Activated CD8-positive, alpha-beta T cell treated with anti-CD3 and anti-CD28 coated beads, Interleukin-2, amount 10 ng/mL, durations not matched to agents 7 days and 5 days (primary cell): ENCODE results near the gene MAP4K2. TPM values are rescaled to one million over a fixed set of nuclear protein-coding genes. Genes with fewer than 3 reads are reported as not detected.

Source experiments
- ATAC-seq: fragments of 150-1000 bp; cut with Tn5 transposase; one replicate; pipeline ENCODE4 v1.10.0; 2021; ENCODE audit warnings: moderate library complexity
- CTCF ChIA-PET: fragments of 350-600 bp; sonication (Branson Sonifier 250); formaldehyde crosslinking; loops from one replicate; lab custom pipeline; 2021; ENCODE audit warnings: antibody characterized with exemption; lab: Charles Lee
- POLR2A ChIA-PET: fragments of 350-600 bp; sonication (Branson Sonifier 250); formaldehyde crosslinking; loops from one replicate; lab custom pipeline; 2021; ENCODE audit warnings: antibody characterized with exemption; lab: Charles Lee
- DNase-seq: peaks from one replicate; pipeline ENCODE4 v3.0.0-alpha.2; 2020
- H3K27ac Mint-ChIP-seq: one replicate; pipeline ENCODE4 v1.8.0; 2021; ENCODE audit warnings: mild to moderate bottlenecking, mixed read lengths
- H3K27me3 Mint-ChIP-seq: one replicate; pipeline ENCODE4 v1.8.0; 2021; ENCODE audit warnings: low read depth, mixed read lengths
- H3K36me3 Mint-ChIP-seq: one replicate; pipeline ENCODE4 v1.8.0; 2021; ENCODE audit warnings: low read depth, mixed read lengths
- H3K4me1 Mint-ChIP-seq: one replicate; pipeline ENCODE4 v1.8.0; 2021; ENCODE audit warnings: low read depth, mixed read lengths
- H3K4me3 Mint-ChIP-seq: one replicate; pipeline ENCODE4 v1.8.0; 2021; ENCODE audit warnings: mild to moderate bottlenecking, mixed read lengths
- H3K9me3 Mint-ChIP-seq: one replicate; pipeline ENCODE4 v1.8.0; 2022; ENCODE audit warnings: mixed read lengths; ENCODE audit not compliant: insufficient read depth
- total RNA-seq, 2 experiments: library from RNA; stranded (reverse); gene quantifications; one replicate each; pipeline ENCODE4 v1.2.3, GENCODE V29; 2021

The MAP4K2 gene
- total RNA-seq, 2 experiments from 2014 or later = 84.2 to 90.2 TPM

DNA sequence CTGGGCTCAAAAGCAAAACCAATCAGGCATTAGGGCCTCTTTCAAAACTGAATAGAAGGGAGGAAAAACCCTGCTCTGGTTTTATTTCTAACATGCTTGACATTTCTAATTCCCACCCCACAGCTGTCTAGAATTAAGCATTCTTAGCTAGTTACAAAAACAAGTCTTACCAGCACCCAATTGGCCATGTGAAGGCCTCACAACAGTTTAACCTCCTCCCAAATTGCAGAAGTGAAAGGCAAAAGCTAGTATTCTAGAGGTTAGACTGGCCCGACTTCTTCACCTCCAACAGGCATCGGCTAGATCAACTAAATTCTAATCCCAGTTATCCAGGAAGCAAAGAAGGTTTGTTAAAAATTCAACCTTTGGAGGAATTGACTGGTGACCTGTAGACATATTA is 31.2 kb downstream of the MAP4K2 start:
- no peak for ATAC-seq
- Mint-ChIP-seq H3K9me3 (no peaks in the 10 kb centered on the region), H3K4me3 (peak overlapping the region; percentile 44), H3K27ac (peak overlapping the region; percentile 66), H3K27me3 (no peaks in the 10 kb centered on the region), H3K36me3 (peaks cover 98% of the 10 kb centered on the region), H3K4me1 (peaks cover 94% of the 10 kb centered on the region)
- POLR2A ChIA-PET = interaction anchor here (1.3 to 2.0 kb wide), 2 partner anchors 28 to 88 kb away, joined by 3 to 16 read pairs; partner anchors contain the start of gene RASGRP2
- DNase-seq = no peak
- CTCF ChIA-PET = interaction anchor here (1.1 to 12.2 kb wide), 6 partner anchors 8 to 83 kb away, joined by 3 to 149 read pairs (median 4); partner anchors contain the start of gene RASGRP2

DNA sequence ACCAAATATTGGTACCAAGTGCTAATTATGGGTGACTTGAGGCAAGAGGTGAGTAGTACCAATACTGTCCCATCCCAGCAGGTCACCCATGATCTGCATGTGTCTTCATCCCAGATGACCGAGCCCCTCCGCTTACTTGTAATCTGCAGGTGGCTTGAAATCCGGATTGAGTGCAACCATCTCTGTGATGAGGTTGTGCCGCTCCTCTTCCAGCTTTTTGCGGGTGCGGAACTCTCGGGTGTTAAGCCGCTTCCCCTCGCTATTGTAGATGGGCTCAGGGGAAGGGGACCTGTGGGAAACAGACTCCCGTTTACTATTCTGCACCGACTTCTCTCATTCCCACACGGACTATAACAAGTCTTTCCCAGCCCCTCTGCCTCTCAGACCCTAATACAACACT is 32.9 kb downstream of the MAP4K2 start:
- ChIA-PET CTCF (interaction anchor here (0.7 to 12.2 kb wide), 3 partner anchors 9 to 81 kb away, joined by 4 to 149 read pairs (median 6); partner anchors contain the start of gene RASGRP2), POLR2A (interaction anchor here (0.6 to 1.0 kb wide), 3 partner anchors 8 to 81 kb away, joined by 3 to 4 read pairs (median 4); partner anchors contain the start of gene SF1)
- H3K27me3 Mint-ChIP-seq = no peaks in the 10 kb centered on the region
- H3K27ac Mint-ChIP-seq = no peak overlapping the region
- DNase-seq (no peak), ATAC-seq (no peak)
- peaks cover 93% of the 10 kb centered on the region for H3K36me3 Mint-ChIP-seq
- peaks cover 88% of the 10 kb centered on the region for H3K4me1 Mint-ChIP-seq
- H3K4me3 Mint-ChIP-seq = no peak overlapping the region
- H3K9me3 Mint-ChIP-seq = no peaks in the 10 kb centered on the region

DNA sequence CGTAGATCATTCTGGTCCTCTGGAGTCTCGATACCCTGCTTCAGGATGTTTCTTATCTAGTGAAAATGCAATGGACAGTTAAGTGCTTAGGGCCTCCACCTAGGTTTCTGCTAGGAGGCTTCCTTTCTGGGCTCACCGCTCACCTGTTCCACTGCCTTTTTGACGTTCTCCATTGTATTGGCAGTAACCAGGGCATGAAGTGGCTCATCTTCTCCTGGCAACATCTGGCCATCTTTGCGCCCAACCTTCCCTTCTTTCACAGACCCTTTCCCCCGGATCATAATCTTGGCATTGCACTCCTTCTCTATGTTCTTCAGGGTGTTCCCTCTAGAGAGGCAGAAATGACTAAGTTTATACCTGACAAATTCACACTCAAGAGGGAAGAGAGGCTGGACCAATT is 33.7 kb downstream of the MAP4K2 start:
- no peaks in the 10 kb centered on the region for H3K27me3 Mint-ChIP-seq
- DNase-seq = no peak
- POLR2A ChIA-PET = interaction anchor here (1.0 kb wide), 1 partner anchor 9 kb away, joined by 4 read pairs; the partner anchor contains the start of gene SF1
- H3K27ac Mint-ChIP-seq = peak overlapping the region; percentile 3
- peaks cover 93% of the 10 kb centered on the region for H3K36me3 Mint-ChIP-seq
- no peak overlapping the region for H3K4me3 Mint-ChIP-seq
- no peaks in the 10 kb centered on the region for H3K9me3 Mint-ChIP-seq
- peaks cover 88% of the 10 kb centered on the region for H3K4me1 Mint-ChIP-seq
- no peak for ATAC-seq
- CTCF ChIA-PET = interaction anchor here (2.6 to 12.2 kb wide), 2 partner anchors 7 to 24 kb away, joined by 20 to 149 read pairs; partner anchors contain the start of gene RASGRP2

DNA sequence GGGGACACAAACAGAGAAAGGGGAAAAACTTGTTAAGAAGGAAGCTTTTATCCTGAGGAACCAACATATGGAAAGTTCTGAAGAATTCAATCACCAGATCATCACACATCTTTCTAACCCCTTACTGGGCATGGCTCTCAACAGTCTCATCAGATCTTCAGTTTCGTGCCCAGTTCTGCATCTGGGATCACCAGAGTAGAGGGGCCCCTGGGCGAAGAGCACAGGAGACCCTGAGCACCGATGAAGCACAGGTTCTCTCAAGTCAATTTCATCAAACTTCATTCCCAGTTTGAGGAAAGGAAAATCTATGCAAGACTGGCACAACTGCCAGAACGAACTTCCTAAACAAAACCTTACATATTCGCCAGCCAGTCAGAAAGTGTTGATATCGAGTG is 34.7 kb downstream of the MAP4K2 start:
- CTCF ChIA-PET = interaction anchor here (1.2 to 12.2 kb wide), 5 partner anchors 8 to 23 kb away, joined by 3 to 149 read pairs (median 9); partner anchors contain the start of gene RASGRP2
- POLR2A ChIA-PET = interaction anchor here (0.8 to 1.6 kb wide), 3 partner anchors 9 to 26 kb away, joined by 3 to 9 read pairs (median 5); partner anchors contain the start of gene RASGRP2
- peak overlapping the region; percentile 83 for H3K27ac Mint-ChIP-seq

DNA sequence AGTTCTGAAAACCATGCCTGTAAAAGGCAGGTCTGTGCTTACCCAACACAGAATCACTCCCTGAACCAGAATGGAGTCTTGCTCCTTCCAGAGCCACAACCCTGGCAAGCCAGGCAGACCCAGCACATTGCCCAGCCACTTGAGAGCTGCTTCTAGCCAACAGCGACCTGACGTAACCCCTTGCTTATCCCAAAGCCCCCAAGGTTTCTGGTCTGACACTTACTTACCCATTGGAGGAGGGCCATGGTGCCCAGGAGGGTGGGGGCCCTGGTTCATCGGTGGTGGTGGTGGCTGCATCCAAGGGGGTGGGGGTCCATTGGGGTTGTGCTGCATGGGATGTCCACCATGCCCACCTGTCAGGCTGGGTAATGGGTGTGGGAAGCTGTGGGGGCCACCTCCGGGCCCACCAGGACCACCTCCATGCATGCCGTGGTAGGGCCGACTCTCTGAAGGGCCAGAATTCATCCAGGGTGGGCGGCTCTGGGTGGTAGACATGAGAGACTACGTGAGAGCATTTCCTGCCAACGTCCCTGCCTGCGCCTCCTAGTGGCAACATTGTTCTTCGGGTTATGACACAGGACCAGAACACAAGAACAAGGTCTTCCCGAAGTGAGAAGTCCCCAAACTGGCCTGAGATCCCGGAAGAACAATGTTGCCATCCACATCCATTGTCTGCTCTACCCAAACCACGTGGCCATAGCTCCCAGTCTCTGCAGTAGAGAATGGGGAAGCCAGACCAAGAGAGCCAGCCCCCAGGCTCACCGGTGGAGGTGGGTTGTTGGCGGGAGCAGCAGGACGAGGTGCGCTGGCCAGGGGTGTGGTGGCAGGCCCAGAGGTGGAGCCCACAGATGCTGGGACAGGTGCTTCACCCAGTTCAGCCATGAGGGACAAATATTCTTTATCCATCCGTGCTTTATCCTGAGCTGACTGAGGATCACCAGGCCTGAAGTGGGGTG is 35.4 kb downstream of the MAP4K2 start:
- CTCF ChIA-PET = interaction anchor here (0.6 to 12.2 kb wide), 6 partner anchors 9 to 101 kb away, joined by 3 to 149 read pairs (median 8); partner anchors contain the start of gene RASGRP2
- Mint-ChIP-seq H3K9me3 (no peaks in the 10 kb centered on the region), H3K27ac (peak overlapping the region; percentile 83), H3K36me3 (peaks cover 93% of the 10 kb centered on the region), H3K4me1 (peaks cover 90% of the 10 kb centered on the region), H3K4me3 (peak overlapping the region; percentile 35), H3K27me3 (no peaks in the 10 kb centered on the region)
- DNase-seq (peak; percentile 93), ATAC-seq (peak; percentile 35)
- POLR2A ChIA-PET = interaction anchor here (0.6 to 1.6 kb wide), 4 partner anchors 10 to 26 kb away, joined by 3 to 9 read pairs (median 4); partner anchors contain the start of gene RASGRP2

More for the DNA sequence above, 34.7 kb downstream of the MAP4K2 start:
- peaks cover 90% of the 10 kb centered on the region for H3K4me1 Mint-ChIP-seq
- H3K9me3 Mint-ChIP-seq = no peaks in the 10 kb centered on the region
- peaks cover 93% of the 10 kb centered on the region for H3K36me3 Mint-ChIP-seq
- ATAC-seq (no peak), DNase-seq (no peak)
- H3K27me3 Mint-ChIP-seq = no peaks in the 10 kb centered on the region
- no peak overlapping the region for H3K4me3 Mint-ChIP-seq

DNA sequence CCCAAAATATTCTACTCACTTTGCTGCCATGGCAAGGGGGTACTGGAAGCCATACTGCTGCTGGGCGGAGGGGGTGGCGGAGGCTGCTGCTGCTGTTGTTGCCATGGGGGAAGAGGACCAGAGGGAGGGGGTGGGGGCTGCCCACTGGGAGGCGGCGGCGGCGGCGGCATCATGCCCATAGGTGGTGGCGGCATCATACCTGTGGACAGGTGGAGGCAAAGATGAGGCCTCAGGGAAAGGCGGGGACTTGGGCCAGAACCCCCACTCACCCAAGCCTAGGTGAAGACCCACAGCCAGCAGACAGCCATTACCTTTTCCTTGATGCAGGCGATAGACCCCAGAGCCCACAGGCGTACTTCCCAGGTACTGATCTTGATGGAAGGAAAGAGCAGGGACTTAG is 36.1 kb downstream of the MAP4K2 start:
- H3K4me3 Mint-ChIP-seq = no peak overlapping the region
- CTCF ChIA-PET = interaction anchor here (2.6 to 12.2 kb wide), 2 partner anchors 10 to 22 kb away, joined by 20 to 149 read pairs; partner anchors contain the start of gene RASGRP2
- POLR2A ChIA-PET = interaction anchor here (1.6 to 5.2 kb wide), 2 partner anchors 22 to 23 kb away, joined by 9 to 102 read pairs; partner anchors contain the start of gene RASGRP2
- H3K4me1 Mint-ChIP-seq = peaks cover 90% of the 10 kb centered on the region
- H3K9me3 Mint-ChIP-seq = no peaks in the 10 kb centered on the region
- peak overlapping the region; percentile 83 for H3K27ac Mint-ChIP-seq
- DNase-seq = no peak
- H3K36me3 Mint-ChIP-seq = peaks cover 93% of the 10 kb centered on the region
- ATAC-seq = no peak
- no peaks in the 10 kb centered on the region for H3K27me3 Mint-ChIP-seq

DNA sequence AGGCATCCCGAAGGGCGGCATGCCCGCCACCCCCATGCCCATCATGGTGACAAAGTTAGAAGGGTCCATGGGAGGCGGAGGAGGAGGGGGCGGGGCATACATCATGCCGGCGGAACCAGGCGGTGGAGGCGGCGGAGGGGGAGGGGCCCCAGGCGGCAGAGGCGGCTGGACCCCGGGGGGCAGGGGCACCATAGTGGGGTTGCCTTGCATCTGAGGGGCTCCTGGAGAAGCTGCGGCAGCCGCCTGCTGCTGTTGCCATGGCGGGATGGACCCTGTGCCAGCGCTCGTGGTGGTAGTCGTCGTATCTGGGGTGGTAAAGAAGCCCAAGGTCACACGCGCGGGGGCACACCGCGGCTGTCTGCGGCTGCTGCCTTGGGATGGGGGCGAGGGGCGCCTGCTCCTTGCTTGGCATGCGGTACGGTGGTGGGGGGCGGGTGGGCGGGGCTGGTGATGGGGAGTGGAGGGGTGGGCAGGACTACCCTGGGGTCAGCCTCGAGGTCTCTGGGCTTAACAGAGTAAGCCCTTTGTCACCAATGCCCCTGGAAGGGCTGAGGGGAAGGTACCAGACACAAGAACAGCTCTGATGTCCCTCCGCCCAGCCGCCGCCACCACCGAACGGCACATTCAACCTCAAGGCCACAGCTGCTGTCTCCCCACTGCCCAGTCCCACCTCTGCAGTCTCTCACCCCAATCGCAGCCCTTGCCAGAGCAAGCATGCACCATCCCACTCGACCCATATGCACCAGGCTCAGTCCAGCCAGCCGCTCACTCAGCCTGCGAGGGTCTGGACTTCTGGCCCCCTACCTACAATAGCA is 37.0 kb downstream of the MAP4K2 start:
- peaks cover 90% of the 10 kb centered on the region for H3K4me1 Mint-ChIP-seq
- H3K27me3 Mint-ChIP-seq = no peaks in the 10 kb centered on the region
- peaks cover 88% of the 10 kb centered on the region for H3K36me3 Mint-ChIP-seq
- DNase-seq = no peak
- no peak for ATAC-seq
- H3K4me3 Mint-ChIP-seq = no peak overlapping the region
- ChIA-PET POLR2A (interaction anchor here (5.2 kb wide), 1 partner anchor 21 kb away, joined by 102 read pairs; the partner anchor contains the start of gene RASGRP2), CTCF (interaction anchor here (7.4 to 12.2 kb wide), 2 partner anchors 19 to 21 kb away, joined by 149 read pairs; partner anchors contain the start of gene RASGRP2)
- H3K27ac Mint-ChIP-seq = peak overlapping the region; percentile 86
- H3K9me3 Mint-ChIP-seq = no peaks in the 10 kb centered on the region

DNA sequence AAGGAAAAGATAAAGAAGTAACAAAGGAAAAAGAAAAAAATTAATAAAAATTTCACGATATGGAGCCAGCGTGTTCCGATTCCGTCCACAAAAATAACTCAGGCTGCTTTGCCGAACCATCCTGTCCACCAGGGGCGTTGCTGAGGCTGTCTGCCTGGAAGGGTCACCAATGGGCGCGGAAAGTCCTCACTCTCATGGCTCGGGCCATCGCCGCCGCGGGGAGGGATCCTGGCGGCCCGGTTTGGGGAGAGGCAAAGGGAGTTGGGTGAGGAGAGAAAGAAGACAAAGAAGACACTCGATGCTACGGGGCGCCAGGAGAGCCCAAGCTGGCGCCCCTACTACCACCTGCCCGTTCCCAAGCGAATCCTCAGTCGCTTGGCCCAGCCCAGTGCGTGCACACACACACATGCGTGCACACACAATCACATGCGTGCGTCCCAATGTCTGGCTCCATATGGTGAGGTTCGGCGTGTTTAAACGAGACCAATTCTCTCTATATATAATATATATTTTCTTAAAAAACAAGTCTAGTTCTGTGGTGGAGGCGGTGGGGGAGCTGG is 37.6 kb downstream of the MAP4K2 start:
- Mint-ChIP-seq H3K4me1 (peaks cover 90% of the 10 kb centered on the region), H3K27me3 (no peaks in the 10 kb centered on the region), H3K27ac (peak overlapping the region; percentile 86), H3K4me3 (peak overlapping the region; percentile 69), H3K9me3 (no peaks in the 10 kb centered on the region), H3K36me3 (peaks cover 86% of the 10 kb centered on the region)
- CTCF ChIA-PET = interaction anchor here (2.0 to 7.4 kb wide), 3 partner anchors 9 to 76 kb away, joined by 6 to 149 read pairs (median 46); partner anchors contain the start of gene RASGRP2
- POLR2A ChIA-PET = interaction anchor here (5.2 kb wide), 1 partner anchor 20 kb away, joined by 102 read pairs; the partner anchor contains the start of gene RASGRP2
- DNase-seq = no peak
- ATAC-seq = no peak

DNA sequence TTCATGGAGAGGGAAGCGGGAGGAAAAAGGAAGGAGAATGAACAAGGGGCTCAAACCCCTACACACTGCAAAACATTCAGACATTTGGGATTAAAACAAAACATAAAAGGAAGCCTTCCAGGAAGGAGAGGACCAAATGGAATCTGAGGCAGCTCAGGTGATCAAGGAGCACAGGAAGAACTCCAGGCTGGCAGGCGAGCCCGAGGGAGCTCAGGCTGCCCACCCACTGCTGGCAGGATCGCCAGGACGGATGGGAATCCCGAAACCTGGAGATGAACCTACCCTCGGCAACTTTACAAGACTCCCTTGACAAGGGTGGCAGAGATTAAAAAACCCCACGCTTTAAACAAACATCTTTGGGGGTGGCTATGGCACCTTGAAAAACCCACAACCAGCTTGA is 38.3 kb downstream of the MAP4K2 start:
- peaks cover 80% of the 10 kb centered on the region for H3K36me3 Mint-ChIP-seq
- H3K4me1 Mint-ChIP-seq = peaks cover 94% of the 10 kb centered on the region
- ATAC-seq = no peak
- peak overlapping the region; percentile 69 for H3K4me3 Mint-ChIP-seq
- H3K27ac Mint-ChIP-seq = peak overlapping the region; percentile 86
- ChIA-PET CTCF (interaction anchor here (0.6 to 7.4 kb wide), 7 partner anchors 9 to 76 kb away, joined by 3 to 149 read pairs (median 6); partner anchors contain the start of genes RASGRP2 and SF1), POLR2A (interaction anchor here (1.0 to 5.2 kb wide), 5 partner anchors 8 to 20 kb away, joined by 4 to 102 read pairs (median 12); partner anchors contain the start of genes RASGRP2 and SF1)
- DNase-seq = no peak
- H3K27me3 Mint-ChIP-seq = no peaks in the 10 kb centered on the region
- no peaks in the 10 kb centered on the region for H3K9me3 Mint-ChIP-seq

DNA sequence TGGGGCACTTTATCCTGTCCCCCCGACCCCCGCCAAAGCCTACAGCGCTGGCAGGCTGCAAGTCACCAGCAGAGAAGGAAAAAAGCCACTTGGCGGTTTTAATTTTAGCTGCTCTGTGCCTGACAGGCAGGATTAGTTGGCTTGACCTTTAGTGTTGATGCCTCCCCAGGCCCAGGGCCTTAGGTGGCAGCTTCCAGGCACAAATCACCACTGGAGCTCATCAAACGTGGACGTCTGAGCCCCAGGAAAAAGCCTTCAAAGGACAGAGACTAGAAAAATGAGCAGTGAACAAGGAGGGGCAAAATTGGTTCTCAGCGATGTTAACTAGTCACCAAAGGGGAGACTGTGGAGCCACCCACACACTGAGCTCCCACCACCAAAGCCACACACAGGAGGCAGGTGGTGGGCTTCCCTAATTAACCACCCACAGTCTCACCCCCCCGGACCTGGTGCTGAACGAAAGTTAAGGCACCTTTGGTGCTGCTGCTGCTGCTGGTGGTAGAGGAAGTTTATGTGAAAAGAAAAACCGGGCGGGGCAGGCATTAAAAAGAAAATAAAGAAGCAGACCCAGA is 38.9 kb downstream of the MAP4K2 start:
- ATAC-seq = peak; percentile 47
- H3K4me3 Mint-ChIP-seq = peak overlapping the region; percentile 69
- ChIA-PET CTCF (interaction anchor here (0.8 to 7.4 kb wide), 7 partner anchors 10 to 75 kb away, joined by 3 to 149 read pairs (median 6); partner anchors contain the start of genes RASGRP2 and SF1), POLR2A (interaction anchor here (0.5 to 5.2 kb wide), 8 partner anchors 9 to 681 kb away, joined by 3 to 102 read pairs (median 8); partner anchors contain the start of genes RASGRP2 and SF1)
- H3K27ac Mint-ChIP-seq = peak overlapping the region; percentile 86
- DNase-seq = peak; percentile 87
- no peaks in the 10 kb centered on the region for H3K27me3 Mint-ChIP-seq
- H3K36me3 Mint-ChIP-seq = peaks cover 74% of the 10 kb centered on the region
- no peaks in the 10 kb centered on the region for H3K9me3 Mint-ChIP-seq
- peaks cover 93% of the 10 kb centered on the region for H3K4me1 Mint-ChIP-seq
